Uterus (tissue), 2 donors: ENCODE results near the gene LIPH.

Experiments
- CTCF ChIP-seq, 4 experiments: fragments of 200-600 bp in 2 of 4; fragments of 450-650 bp in 2 of 4; sonication (generic) in 2 of 4; IDR thresholded peaks; one replicate each; pipeline ENCODE4 v1.5.1; 2016 to 2019; ENCODE audit warnings: antibody characterized with exemption in 4 of 4, mild to moderate bottlenecking in 2 of 4, moderate library complexity in 1 of 4
- POLR2A ChIP-seq, 2 donors: fragments of 450-650 bp; IDR thresholded peaks; one replicate each; pipeline ENCODE4 v1.6.1; 2016; ENCODE audit warnings: antibody characterized with exemption in 2 of 2, mild to moderate bottlenecking in 1 of 2, moderate library complexity in 1 of 2

GRCh38 chr3:185572183-185572582, 19.8 kb upstream of the LIPH start:
- TF ChIP-seq POLR2A (IDR thresholded peaks at IDR 0.05) = no peak
- TF ChIP-seq CTCF (IDR thresholded peaks at IDR 0.05) = no peak
